H9 (cell line): Measurements from ENCODE around the gene MATN1. TPM values are rescaled to one million over a fixed set of nuclear protein-coding genes. Genes with fewer than 3 reads are reported as not detected.

Experiments
- DNase-seq: peaks from one replicate; pipeline ENCODE4 v3.0.0-alpha.2; 2017
- H2AFZ ChIP-seq: one replicate; pipeline ENCODE4 v1.6.1; 2013; ENCODE audit warnings: mild to moderate bottlenecking, low read length, control low read depth, moderate library complexity
- H2AK5ac ChIP-seq: 2 replicates; pipeline ENCODE4 v1.6.1; 2013; ENCODE audit warnings: low read length, control low read depth, mixed read lengths; ENCODE audit not compliant: insufficient read length
- H2BK120ac ChIP-seq: one replicate; pipeline ENCODE4 v1.6.1; 2013; ENCODE audit warnings: low read depth, mild to moderate bottlenecking, low read length, control low read depth, inconsistent platforms; ENCODE audit not compliant: poor library complexity, severe bottlenecking
- H2BK12ac ChIP-seq: 2 replicates; pipeline ENCODE4 v1.6.1; 2013; ENCODE audit warnings: low read length, control low read depth, mixed read lengths, low read depth; ENCODE audit not compliant: insufficient read length
- H2BK15ac ChIP-seq: 2 replicates; pipeline ENCODE4 v1.6.1; 2013; ENCODE audit warnings: low read depth, low read length, control low read depth
- H2BK20ac ChIP-seq: one replicate; pipeline ENCODE4 v1.6.1; 2013; ENCODE audit warnings: low read depth, mild to moderate bottlenecking, low read length, control low read depth, inconsistent platforms; ENCODE audit not compliant: poor library complexity, severe bottlenecking
- H2BK5ac ChIP-seq: 2 replicates; pipeline ENCODE4 v1.6.1; 2013; ENCODE audit warnings: low read length, control low read depth, mixed read lengths; ENCODE audit not compliant: insufficient read length
- H3K14ac ChIP-seq: 2 replicates; pipeline ENCODE4 v1.6.1; 2013; ENCODE audit warnings: low read length, control low read depth; ENCODE audit not compliant: insufficient read depth
- H3K18ac ChIP-seq: 2 replicates; pipeline ENCODE4 v1.6.1; 2013; ENCODE audit warnings: low read depth, mild to moderate bottlenecking, mixed read lengths, low read length, control low read depth; ENCODE audit not compliant: insufficient read length
- H3K23ac ChIP-seq: 2 replicates; pipeline ENCODE4 v1.6.1; 2013; ENCODE audit warnings: low read length, control low read depth, mixed read lengths, low read depth; ENCODE audit not compliant: insufficient read length
- H3K23me2 ChIP-seq: 2 replicates; pipeline ENCODE4 v1.6.1; 2013; ENCODE audit warnings: low read depth, mild to moderate bottlenecking, mixed read lengths, low read length, control low read depth; ENCODE audit not compliant: insufficient read length, poor library complexity, severe bottlenecking
- H3K27ac ChIP-seq: 2 replicates; pipeline ENCODE4 v1.5.1; 2013; ENCODE audit warnings: low read length, control low read depth, mixed read lengths, low read depth; ENCODE audit not compliant: insufficient read length
- H3K27me3 ChIP-seq: 2 replicates; pipeline ENCODE4 v1.6.1; 2013; ENCODE audit warnings: low read length, control low read depth, inconsistent platforms; ENCODE audit not compliant: insufficient read depth
- H3K4ac ChIP-seq: 2 replicates; pipeline ENCODE4 v1.6.1; 2013; ENCODE audit warnings: low read depth, mild to moderate bottlenecking, control low read depth, inconsistent platforms, low read length, moderate library complexity
- H3K4me1 ChIP-seq: 2 replicates; pipeline ENCODE4 v1.6.1; 2013; ENCODE audit warnings: low read length, control low read depth, inconsistent platforms; ENCODE audit not compliant: insufficient read depth
- H3K4me2 ChIP-seq: 2 replicates; pipeline ENCODE4 v1.6.1; 2013; ENCODE audit warnings: low read length, control low read depth, mixed read lengths; ENCODE audit not compliant: insufficient read length, insufficient read depth
- H3K56ac ChIP-seq: 2 replicates; pipeline ENCODE4 v1.6.1; 2013; ENCODE audit warnings: low read depth, mild to moderate bottlenecking, mixed read lengths, low read length, control low read depth; ENCODE audit not compliant: insufficient read length
- H3K79me1 ChIP-seq: 2 replicates; pipeline ENCODE4 v1.6.1; 2013; ENCODE audit warnings: low read depth, mild to moderate bottlenecking, moderate library complexity, low read length, control low read depth, inconsistent platforms; ENCODE audit not compliant: insufficient read depth, poor library complexity, severe bottlenecking
- H3K79me2 ChIP-seq: 2 replicates; pipeline ENCODE4 v1.6.1; 2013; ENCODE audit warnings: low read length, control low read depth, inconsistent platforms; ENCODE audit not compliant: insufficient read depth
- H3K9ac ChIP-seq: 2 replicates; pipeline ENCODE4 v1.6.1; 2013; ENCODE audit warnings: low read length, control low read depth, mixed read lengths; ENCODE audit not compliant: insufficient read length; ENCODE audit errors: extremely low read depth
- H3K9me3 ChIP-seq: one replicate; pipeline ENCODE4 v1.6.1; 2013; ENCODE audit warnings: low read depth, low read length, inconsistent platforms; ENCODE audit not compliant: control insufficient read depth
- H3T11ph ChIP-seq: one replicate; pipeline ENCODE4 v1.6.1; 2013; ENCODE audit warnings: mild to moderate bottlenecking, low read length, control low read depth, inconsistent platforms
- H4K20me1 ChIP-seq: one replicate; pipeline ENCODE4 v1.6.1; 2013; ENCODE audit not compliant: control insufficient read depth, insufficient read length, insufficient read depth
- H4K5ac ChIP-seq: 2 replicates; pipeline ENCODE4 v1.6.1; 2013; ENCODE audit warnings: low read depth, mild to moderate bottlenecking, mixed read lengths, low read length, control low read depth; ENCODE audit not compliant: insufficient read length
- H4K8ac ChIP-seq: replicated peaks from 2 replicates; pipeline ENCODE4 v1.6.1; 2013; ENCODE audit warnings: low read length, control low read depth, mixed read lengths, low read depth; ENCODE audit not compliant: insufficient read length
- H4K91ac ChIP-seq: 2 replicates; pipeline ENCODE4 v1.6.1; 2013; ENCODE audit warnings: low read depth, mild to moderate bottlenecking, moderate library complexity, mixed read lengths, low read length, control low read depth; ENCODE audit not compliant: insufficient read length
- H3K27ac Mint-ChIP-seq, 3 experiments: 2 replicates in 2 of 3; 3 replicates in 1 of 3; pipeline ENCODE4 v1.8.0; 2020 to 2021; ENCODE audit warnings: mixed read lengths in 3 of 3, mild to moderate bottlenecking in 1 of 3, moderate library complexity in 1 of 3
- H3K27me3 Mint-ChIP-seq: 2 replicates; pipeline ENCODE4 v1.8.0; 2021; ENCODE audit warnings: low read depth, mild to moderate bottlenecking, moderate library complexity, mixed read lengths
- H3K36me3 Mint-ChIP-seq, 3 experiments: 2 replicates in 2 of 3; 3 replicates in 1 of 3; pipeline ENCODE4 v1.8.0; 2020 to 2021; ENCODE audit warnings: low read depth in 3 of 3, mixed read lengths in 3 of 3; ENCODE audit not compliant: insufficient read depth in 1 of 3
- H3K4me1 Mint-ChIP-seq, 2 experiments: 2 replicates each; pipeline ENCODE4 v1.8.0; 2020; ENCODE audit warnings: mixed read lengths in 2 of 2
- H3K4me3 Mint-ChIP-seq, 2 experiments: 2 replicates in 1 of 2; 3 replicates in 1 of 2; pipeline ENCODE4 v1.8.0; 2020 to 2021; ENCODE audit warnings: mild to moderate bottlenecking in 2 of 2, mixed read lengths in 2 of 2, moderate library complexity in 1 of 2
- H3K9me3 Mint-ChIP-seq, 2 experiments: 2 replicates in 1 of 2; 3 replicates in 1 of 2; pipeline ENCODE4 v1.8.0; 2020; ENCODE audit warnings: mild to moderate bottlenecking in 2 of 2, mixed read lengths in 2 of 2, moderate library complexity in 1 of 2
- CTCF ChIP-seq: fragments of 200-600 bp; sonication (generic); conservative IDR thresholded peaks from 3 replicates; pipeline ENCODE4 v1.8.0; 2021; ENCODE audit warnings: antibody characterized with exemption, mild to moderate bottlenecking
- WGBS: extraction: QIAGEN DNeasy Blood & Tissue Kit; methylation state at CpG from one replicate; pipeline ENCODE4 v1.1.7; 2013; ENCODE audit warnings: missing lambda C conversion rate, low lambda C conversion rate, mixed read lengths; ENCODE audit not compliant: insufficient read length; ENCODE audit errors: extremely low coverage; 5-methylcytosine and 5-hydroxymethylcytosine counted together
- total RNA-seq: library from RNA; stranded (reverse); gene quantifications from 2 replicates; pipeline ENCODE4 v1.2.1, GENCODE V29; 2021

The MATN1 gene
- total RNA-seq, 1 experiment from 2014 or later = not detected

GRCh38 chr1:30762930-30763650, 39.7 kb upstream of the MATN1 start:
- Histone ChIP-seq H3K79me1 (no peaks in the 10 kb centered on the region), H2AK5ac (no peak overlapping the region), H3K18ac (no peak overlapping the region), H3K4ac (no peak overlapping the region), H2AFZ (no peak overlapping the region), H2BK12ac (no peak overlapping the region), H2BK20ac (no peak overlapping the region), H3T11ph (no peak overlapping the region), H4K5ac (no peak overlapping the region), H3K4me1 (no peaks in the 10 kb centered on the region), H3K27ac (no peak overlapping the region), H3K79me2 (no peaks in the 10 kb centered on the region), H3K27me3 (no peaks in the 10 kb centered on the region; the same call in 1 of the 2 replicates), H4K91ac (no peak overlapping the region), H2BK120ac (no peak overlapping the region), H2BK5ac (no peak overlapping the region), H4K20me1 (no peaks in the 10 kb centered on the region), H3K23ac (no peak overlapping the region), H4K8ac (no peak overlapping the region), H3K9me3 (no peaks in the 10 kb centered on the region), H3K23me2 (no peaks in the 10 kb centered on the region), H2BK15ac (no peak overlapping the region), H3K9ac (no peak overlapping the region), H3K56ac (no peak overlapping the region), H3K14ac (no peak overlapping the region), H3K4me2 (no peak overlapping the region)
- TF ChIP-seq CTCF = no peak
- Mint-ChIP-seq H3K27me3 (peaks cover 4% of the 10 kb centered on the region), H3K27ac (no peak overlapping the region; a peak in 1 of 7 replicates), H3K4me3 (no peak overlapping the region), H3K4me1 (peaks cover 19 to 26% of the 10 kb centered on the region in 2 experiments), H3K9me3 (peaks cover 0 to 4% of the 10 kb centered on the region in 2 experiments; a peak in 2 of 5 replicates), H3K36me3 (peaks cover 0 to 5% (median 0%) of the 10 kb centered on the region in 3 experiments; a peak in 1 of 7 replicates)
- no CpG with 5 or more reads among the region's 7 CpGs for WGBS
- DNase-seq = no peak
